Smooth muscle cell (in vitro differentiated cells): Measurements from ENCODE around the gene PHKG1. TPM values are rescaled to one million over a fixed set of nuclear protein-coding genes. Genes with fewer than 3 reads are reported as not detected.
"Not testable (repeated sequence)": the region's sequence is repeated elsewhere in the genome, so short reads cannot be mapped to it uniquely, and the experiment has no call there.

Experiments used
- DNase-seq: peaks from one replicate; lab custom pipeline; 2025; ENCODE audit not compliant: unreplicated experiment; lab: John Stamatoyannopoulos, UW
- H2AFZ ChIP-seq: fragments of 200-600 bp; sonication (generic); 2 replicates; pipeline ENCODE4 v1.6.0; 2016; ENCODE audit warnings: antibody characterized with exemption, low read depth, mild to moderate bottlenecking
- H3F3A ChIP-seq: fragments of 200-600 bp; sonication (generic); 2 replicates; pipeline ENCODE4 v1.6.0; 2017; ENCODE audit warnings: antibody characterized with exemption, low read depth
- H3K27ac ChIP-seq: fragments of 200-600 bp; sonication (generic); 2 replicates; pipeline ENCODE4 v1.5.1; 2016; ENCODE audit warnings: low read depth, mild to moderate bottlenecking
- H3K27me3 ChIP-seq: fragments of 200-600 bp; sonication (generic); 2 replicates; pipeline ENCODE4 v1.6.1; 2016; ENCODE audit warnings: low read depth, mild to moderate bottlenecking
- H3K36me3 ChIP-seq: fragments of 200-600 bp; sonication (generic); 2 replicates; pipeline ENCODE4 v1.5.1; 2016; ENCODE audit warnings: low read depth
- H3K4me1 ChIP-seq: fragments of 200-600 bp; sonication (generic); 2 replicates; pipeline ENCODE4 v1.5.1; 2016; ENCODE audit warnings: low read depth
- H3K4me2 ChIP-seq: fragments of 200-600 bp; sonication (generic); 2 replicates; pipeline ENCODE4 v1.6.0; 2016; ENCODE audit warnings: mild to moderate bottlenecking
- H3K4me3 ChIP-seq: fragments of 200-600 bp; sonication (generic); 2 replicates; pipeline ENCODE4 v1.5.1; 2016; ENCODE audit warnings: mild to moderate bottlenecking
- H3K79me2 ChIP-seq: fragments of 200-600 bp; sonication (generic); 2 replicates; pipeline ENCODE4 v1.6.0; 2016; ENCODE audit warnings: low read depth, mild to moderate bottlenecking
- H3K9ac ChIP-seq: fragments of 200-600 bp; sonication (generic); 2 replicates; pipeline ENCODE4 v1.6.0; 2016; ENCODE audit warnings: low read depth
- H3K9me3 ChIP-seq: fragments of 200-600 bp; sonication (generic); replicated peaks from 2 replicates; pipeline ENCODE4 v1.5.1; 2016; ENCODE audit warnings: low read depth
- H4K20me1 ChIP-seq: fragments of 200-600 bp; sonication (generic); 2 replicates; pipeline ENCODE4 v1.6.0; 2016; ENCODE audit warnings: low read depth
- WGBS: methylation state at CpG from one replicate; pipeline ENCODE4 v1.1.7; 2016; ENCODE audit warnings: low lambda C conversion rate; 5-methylcytosine and 5-hydroxymethylcytosine counted together
- polyA plus RNA-seq: library from polyadenylated mRNA; unstranded; fragments of >200 nt; fragmentation: Nextera tagmentation; extraction: Ambion mirVana; gene quantifications from 2 replicates; pipeline ENCODE4 v1.2.1, GENCODE V29; 2016
- total RNA-seq: library from RNA; depleted of rRNA; stranded (reverse); fragments of >200 nt; gene quantifications from 2 replicates; pipeline ENCODE4 v1.2.3, GENCODE V29; 2014
- TF ChIP-seq, protein P1 (sequence below): fragments of 200-600 bp; sonication (generic); IDR thresholded peaks from 2 replicates; pipeline ENCODE4 v1.5.1; 2017; ENCODE audit warnings: borderline replicate concordance, mild to moderate bottlenecking, antibody characterized with exemption; ENCODE audit not compliant: insufficient read depth, poor library complexity, severe bottlenecking

Gene PHKG1
- total and polyA plus RNA-seq, 2 experiments from 2014 or later: 0.26 TPM; not detected in 1

DNA sequence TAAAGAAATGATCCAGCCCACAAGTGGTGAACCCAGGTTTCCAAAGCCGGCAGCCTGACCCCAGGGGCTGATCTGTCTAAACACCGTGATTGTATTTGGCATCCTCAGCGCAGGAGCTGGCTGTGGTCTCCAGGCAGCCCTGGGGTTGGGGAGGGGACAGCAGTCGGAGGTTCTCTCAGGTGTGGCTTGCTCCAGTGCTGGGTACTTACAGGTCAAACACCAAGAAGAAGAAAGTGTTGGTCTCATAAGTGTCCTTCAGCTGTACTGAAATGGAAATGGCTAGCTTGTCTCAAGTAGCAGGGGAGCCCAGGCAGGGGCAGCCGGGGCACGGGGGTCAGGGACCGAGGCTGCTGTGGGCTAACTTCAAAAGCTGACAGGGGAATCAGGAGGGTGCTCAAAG lies 6.0 kb downstream of the PHKG1 start:
- TF ChIP-seq, protein P1, sequence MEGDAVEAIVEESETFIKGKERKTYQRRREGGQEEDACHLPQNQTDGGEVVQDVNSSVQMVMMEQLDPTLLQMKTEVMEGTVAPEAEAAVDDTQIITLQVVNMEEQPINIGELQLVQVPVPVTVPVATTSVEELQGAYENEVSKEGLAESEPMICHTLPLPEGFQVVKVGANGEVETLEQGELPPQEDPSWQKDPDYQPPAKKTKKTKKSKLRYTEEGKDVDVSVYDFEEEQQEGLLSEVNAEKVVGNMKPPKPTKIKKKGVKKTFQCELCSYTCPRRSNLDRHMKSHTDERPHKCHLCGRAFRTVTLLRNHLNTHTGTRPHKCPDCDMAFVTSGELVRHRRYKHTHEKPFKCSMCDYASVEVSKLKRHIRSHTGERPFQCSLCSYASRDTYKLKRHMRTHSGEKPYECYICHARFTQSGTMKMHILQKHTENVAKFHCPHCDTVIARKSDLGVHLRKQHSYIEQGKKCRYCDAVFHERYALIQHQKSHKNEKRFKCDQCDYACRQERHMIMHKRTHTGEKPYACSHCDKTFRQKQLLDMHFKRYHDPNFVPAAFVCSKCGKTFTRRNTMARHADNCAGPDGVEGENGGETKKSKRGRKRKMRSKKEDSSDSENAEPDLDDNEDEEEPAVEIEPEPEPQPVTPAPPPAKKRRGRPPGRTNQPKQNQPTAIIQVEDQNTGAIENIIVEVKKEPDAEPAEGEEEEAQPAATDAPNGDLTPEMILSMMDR: no peak
- no peak overlapping the region for H3K4me2 ChIP-seq

GRCh38 chr7:56083150-56083785 lies 9.5 kb downstream of the PHKG1 start:
- no peak overlapping the region for H3K4me3 ChIP-seq
- H3K9ac ChIP-seq: no peak overlapping the region
- no peaks in the 10 kb centered on the region for H3K9me3 ChIP-seq
- no peak overlapping the region for H3K4me2 ChIP-seq
- TF ChIP-seq, protein P1: no peak
- H3K36me3 ChIP-seq: no peaks in the 10 kb centered on the region
- H3K27ac ChIP-seq: no peak overlapping the region
- H4K20me1 ChIP-seq: no peaks in the 10 kb centered on the region
- no peak overlapping the region for H2AFZ ChIP-seq
- H3F3A ChIP-seq: no peaks in the 10 kb centered on the region
- H3K27me3 ChIP-seq: no peaks in the 10 kb centered on the region
- no peak for DNase-seq
- 96% methylated on average over 13 of the region's 13 CpGs for WGBS
- H3K79me2 ChIP-seq: no peaks in the 10 kb centered on the region
- no peaks in the 10 kb centered on the region for H3K4me1 ChIP-seq

More for the DNA sequence above, 6.0 kb downstream of the PHKG1 start:
- Histone ChIP-seq H3K27ac (no peak overlapping the region), H3K27me3 (no peaks in the 10 kb centered on the region), H2AFZ (no peak overlapping the region), H3K4me1 (no peaks in the 10 kb centered on the region), H4K20me1 (no peaks in the 10 kb centered on the region), H3K9ac (no peak overlapping the region), H3K79me2 (no peaks in the 10 kb centered on the region), H3F3A (no peaks in the 10 kb centered on the region), H3K4me3 (no peak overlapping the region), H3K9me3 (no peaks in the 10 kb centered on the region), H3K36me3 (no peaks in the 10 kb centered on the region)
- WGBS: 96% methylated on average over 6 of the region's 7 CpGs
- DNase-seq: no peak

- H2AFZ ChIP-seq: no peak overlapping the region
- TF ChIP-seq, protein P1: no peak
- no peaks in the 10 kb centered on the region for H3F3A ChIP-seq
- H3K79me2 ChIP-seq: no peaks in the 10 kb centered on the region
- no peaks in the 10 kb centered on the region for H4K20me1 ChIP-seq
- no peaks in the 10 kb centered on the region for H3K27me3 ChIP-seq
- H3K36me3 ChIP-seq: no peaks in the 10 kb centered on the region
- H3K4me1 ChIP-seq: no peaks in the 10 kb centered on the region
- H3K9ac ChIP-seq: no peak overlapping the region
- no peak overlapping the region for H3K27ac ChIP-seq
- H3K9me3 ChIP-seq: no peaks in the 10 kb centered on the region
- H3K4me3 ChIP-seq: no peak overlapping the region
- DNase-seq: no peak
- WGBS: 95% methylated on average over 25 of the region's 29 CpGs
- no peak overlapping the region for H3K4me2 ChIP-seq
Observed at GRCh38 chr7:56081626-56082340, 11.0 kb downstream of the PHKG1 start.

DNA sequence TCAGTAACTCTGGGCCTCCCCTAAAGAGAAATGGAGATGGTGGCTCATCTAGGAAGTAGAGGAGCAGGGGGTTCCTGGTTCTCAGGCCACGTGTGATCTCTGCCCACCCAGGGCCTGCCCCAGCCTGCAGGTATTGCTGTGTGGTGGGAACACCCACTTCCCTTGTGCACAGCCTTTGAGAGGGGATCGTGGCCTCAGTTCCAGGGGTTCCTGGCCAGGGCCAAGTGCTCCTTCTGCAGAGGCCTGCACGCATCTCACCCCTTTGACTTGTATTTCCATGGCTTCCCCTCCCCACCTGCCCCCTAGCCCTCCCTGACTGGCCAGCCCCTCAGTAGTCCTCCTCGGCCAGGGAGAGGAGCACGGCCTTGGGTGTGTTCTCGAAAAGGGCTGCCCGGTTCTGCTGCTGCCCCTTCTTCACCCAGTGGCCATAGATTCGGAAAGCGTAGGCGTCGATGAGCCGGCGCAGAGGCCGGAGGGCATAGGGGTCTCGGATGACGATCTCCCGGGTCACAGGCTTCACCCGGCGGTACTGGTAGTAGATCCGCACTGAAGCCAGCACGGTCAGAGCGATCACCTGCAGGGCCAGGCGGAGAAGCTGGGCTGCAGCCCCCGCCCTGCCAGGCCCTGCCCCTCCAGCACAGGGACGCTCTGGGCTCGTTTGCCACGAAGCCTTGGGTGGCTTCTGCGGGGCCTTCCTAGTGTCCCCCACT lies 11.9 kb downstream of the PHKG1 start:
- not testable (repeated sequence) for H3K36me3 ChIP-seq, H3K4me1 ChIP-seq, H3K9ac ChIP-seq, H3K27ac ChIP-seq, H3K79me2 ChIP-seq, H3K4me3 ChIP-seq, H2AFZ ChIP-seq, H3K27me3 ChIP-seq, H3K9me3 ChIP-seq, DNase-seq, H3F3A ChIP-seq, H4K20me1 ChIP-seq, H3K4me2 ChIP-seq
- WGBS: 95% methylated on average over 28 of the region's 28 CpGs
